Rectal smooth muscle tissue (tissue), 1 donor: ENCODE results near the gene ADCY2.

Experiments used
- H3K27ac ChIP-seq: one replicate; pipeline ENCODE4 v1.7.0; 2013; ENCODE audit warnings: low read depth, low read length, inconsistent platforms
- H3K27me3 ChIP-seq: one replicate; pipeline ENCODE4 v1.7.0; 2013; ENCODE audit warnings: low read length; ENCODE audit not compliant: control insufficient read depth, insufficient read depth
- H3K36me3 ChIP-seq: one replicate; pipeline ENCODE4 v1.7.0; 2013; ENCODE audit warnings: low read length; ENCODE audit not compliant: control insufficient read depth, insufficient read depth
- H3K4me1 ChIP-seq: one replicate; pipeline ENCODE4 v1.7.0; 2013; ENCODE audit warnings: low read length; ENCODE audit not compliant: control insufficient read depth, insufficient read depth
- H3K4me3 ChIP-seq: one replicate; pipeline ENCODE4 v1.7.0; 2013; ENCODE audit warnings: low read length
- H3K9ac ChIP-seq: one replicate; pipeline ENCODE4 v1.7.0; 2013; ENCODE audit warnings: low read length

ADCY2 gene

DNA sequence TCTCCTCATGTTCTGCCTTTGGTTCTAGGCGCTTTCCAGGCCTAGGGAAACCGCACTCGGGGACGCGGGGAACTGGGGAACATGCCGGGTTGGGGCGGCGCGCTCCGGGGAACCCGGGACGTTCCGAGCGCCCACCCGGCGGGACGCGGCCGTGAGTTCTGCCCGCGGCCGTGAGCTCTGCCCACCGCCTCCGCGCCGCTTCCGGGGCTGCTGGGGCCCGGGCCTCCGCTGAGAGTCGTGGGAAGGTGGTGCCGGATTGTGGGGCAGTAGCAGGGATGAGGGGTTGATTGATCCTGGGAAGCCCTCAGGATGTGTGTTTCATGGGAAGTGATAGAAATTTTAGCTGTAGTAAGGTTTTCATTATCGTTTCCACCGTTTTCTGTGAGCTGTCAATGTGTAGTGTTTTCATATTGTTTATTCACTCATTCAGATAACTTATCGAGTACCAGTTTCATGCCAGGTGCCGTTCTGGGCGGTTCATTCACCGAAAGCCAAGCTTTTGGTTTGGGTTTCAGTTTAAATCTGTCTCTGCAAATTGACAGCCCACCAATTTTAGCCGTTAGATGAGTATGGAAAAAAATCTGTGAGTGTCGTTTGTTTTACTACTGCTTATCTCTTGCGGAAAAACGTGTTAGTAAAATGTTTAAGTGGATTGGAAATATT is 473.7 kb downstream of the ADCY2 start:
- Histone ChIP-seq H3K27ac (peak overlapping the region; percentile 70), H3K4me3 (peak overlapping the region; percentile 84), H3K9ac (peak overlapping the region; percentile 47), H3K36me3 (no peaks in the 10 kb centered on the region), H3K27me3 (no peaks in the 10 kb centered on the region), H3K4me1 (peaks cover 12% of the 10 kb centered on the region)

DNA sequence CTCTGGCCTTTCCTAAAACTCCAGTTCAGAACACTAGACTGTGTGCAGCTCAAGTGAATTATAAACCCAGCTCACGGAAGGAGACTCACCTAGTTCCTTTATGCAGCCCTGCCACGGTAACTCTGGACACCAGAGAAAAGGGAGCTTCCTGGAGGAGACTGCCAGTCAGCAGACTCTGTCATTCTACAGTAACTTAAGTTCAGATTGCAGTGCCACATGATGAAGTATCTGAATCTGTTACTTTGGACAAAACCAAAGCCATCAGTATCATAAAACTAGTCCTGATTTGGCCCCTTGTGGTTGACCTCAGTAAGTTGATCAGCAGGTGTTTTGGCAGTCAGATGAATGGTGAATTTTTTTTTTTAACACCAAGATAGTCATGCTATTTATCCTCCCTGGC is 475.7 kb downstream of the ADCY2 start:
- Histone ChIP-seq H3K36me3 (peaks cover 5% of the 10 kb centered on the region), H3K4me3 (no peak overlapping the region), H3K27me3 (no peaks in the 10 kb centered on the region), H3K4me1 (peaks cover 12% of the 10 kb centered on the region), H3K27ac (no peak overlapping the region), H3K9ac (no peak overlapping the region)

DNA sequence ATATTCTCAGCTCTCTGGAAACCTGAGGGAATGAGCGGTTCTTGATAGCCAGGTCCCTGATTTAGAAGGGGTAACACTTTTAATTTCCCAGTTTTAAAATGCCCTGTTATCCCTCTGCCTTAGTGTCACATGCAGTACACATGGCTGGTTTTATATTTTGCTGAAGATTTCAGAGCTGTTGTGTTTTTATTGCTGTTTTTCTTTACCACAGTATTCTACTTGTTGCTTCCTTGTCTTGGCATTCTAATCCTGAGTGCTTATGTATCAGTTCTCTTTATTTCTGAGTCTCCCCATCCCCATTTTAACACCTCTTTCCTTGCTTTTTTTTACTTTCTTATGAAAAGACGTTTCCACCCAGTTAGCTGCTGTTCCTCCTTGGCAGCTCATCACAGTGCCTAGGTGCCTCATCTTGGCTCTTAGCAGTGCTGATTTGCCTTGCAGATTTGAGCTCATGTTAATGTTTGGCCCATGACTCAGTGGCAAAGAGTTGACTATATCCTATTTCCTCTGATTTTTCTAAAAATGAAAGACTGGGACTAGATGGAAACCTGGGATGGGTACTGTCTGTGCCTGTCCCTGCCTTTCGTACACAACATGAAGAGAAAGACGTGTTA is 476.7 kb downstream of the ADCY2 start:
- H3K4me1 ChIP-seq = peaks cover 12% of the 10 kb centered on the region
- H3K27me3 ChIP-seq = no peaks in the 10 kb centered on the region
- no peak overlapping the region for H3K27ac ChIP-seq
- peaks cover 5% of the 10 kb centered on the region for H3K36me3 ChIP-seq
- no peak overlapping the region for H3K9ac ChIP-seq
- no peak overlapping the region for H3K4me3 ChIP-seq

DNA sequence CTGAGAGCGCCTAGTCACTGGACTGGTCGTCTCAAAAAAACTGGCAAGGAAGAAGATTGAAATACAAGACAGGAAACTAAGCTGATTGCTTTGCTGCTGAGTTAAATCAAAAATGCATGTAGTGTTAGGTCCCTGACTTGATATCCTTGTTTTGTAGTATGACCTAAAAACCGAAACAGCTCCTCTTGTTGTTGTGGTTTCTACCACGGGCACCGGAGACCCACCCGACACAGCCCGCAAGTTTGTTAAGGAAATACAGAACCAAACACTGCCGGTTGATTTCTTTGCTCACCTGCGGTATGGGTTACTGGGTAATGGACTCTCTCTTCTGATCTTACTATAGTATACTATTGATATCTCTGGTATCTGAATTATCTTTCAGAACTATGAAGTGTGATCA is 477.3 kb downstream of the ADCY2 start:
- Histone ChIP-seq H3K4me1 (peaks cover 9% of the 10 kb centered on the region), H3K9ac (no peak overlapping the region), H3K4me3 (no peak overlapping the region), H3K36me3 (peaks cover 5% of the 10 kb centered on the region), H3K27me3 (no peaks in the 10 kb centered on the region), H3K27ac (no peak overlapping the region)

DNA sequence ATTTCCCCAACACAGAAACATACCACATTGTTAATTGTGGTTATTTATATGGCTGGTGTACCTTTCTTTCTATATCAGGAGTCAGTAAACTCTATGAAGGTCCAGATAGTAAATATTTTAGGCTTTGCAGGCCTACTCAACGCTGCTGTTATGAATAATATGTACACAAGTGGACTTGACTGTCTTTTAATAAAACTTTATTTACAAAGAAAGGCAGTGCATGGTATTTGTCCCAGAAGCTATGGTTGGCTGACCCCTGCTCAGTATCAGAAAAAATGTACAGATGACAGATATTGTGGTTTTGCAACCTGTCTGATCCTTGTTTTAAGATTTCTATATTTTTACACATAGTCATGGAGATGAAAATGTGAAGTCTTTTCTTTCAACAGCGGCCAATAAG is 478.7 kb downstream of the ADCY2 start:
- Histone ChIP-seq H3K9ac (no peak overlapping the region), H3K27ac (no peak overlapping the region), H3K4me3 (no peak overlapping the region), H3K36me3 (peaks cover 7% of the 10 kb centered on the region), H3K4me1 (peaks cover 9% of the 10 kb centered on the region), H3K27me3 (no peaks in the 10 kb centered on the region)

DNA sequence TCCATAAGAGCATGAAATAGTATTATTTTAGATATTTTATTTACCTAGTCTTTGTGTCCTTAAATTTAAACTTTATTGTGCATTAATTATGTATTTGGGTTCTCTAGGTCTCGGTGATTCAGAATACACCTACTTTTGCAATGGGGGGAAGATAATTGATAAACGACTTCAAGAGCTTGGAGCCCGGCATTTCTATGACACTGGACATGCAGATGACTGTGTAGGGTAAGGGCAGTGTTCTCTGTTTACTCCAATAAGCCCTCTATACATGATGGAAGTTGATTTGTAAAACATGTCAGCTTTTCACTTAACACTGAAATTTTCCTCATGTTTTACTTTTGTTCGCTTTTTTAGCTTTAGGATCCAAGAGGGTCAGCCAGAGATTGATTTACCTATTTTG is 479.2 kb downstream of the ADCY2 start:
- Histone ChIP-seq H3K27me3 (no peaks in the 10 kb centered on the region), H3K27ac (no peak overlapping the region), H3K4me3 (no peak overlapping the region), H3K4me1 (peaks cover 5% of the 10 kb centered on the region), H3K36me3 (peaks cover 9% of the 10 kb centered on the region), H3K9ac (no peak overlapping the region)

DNA sequence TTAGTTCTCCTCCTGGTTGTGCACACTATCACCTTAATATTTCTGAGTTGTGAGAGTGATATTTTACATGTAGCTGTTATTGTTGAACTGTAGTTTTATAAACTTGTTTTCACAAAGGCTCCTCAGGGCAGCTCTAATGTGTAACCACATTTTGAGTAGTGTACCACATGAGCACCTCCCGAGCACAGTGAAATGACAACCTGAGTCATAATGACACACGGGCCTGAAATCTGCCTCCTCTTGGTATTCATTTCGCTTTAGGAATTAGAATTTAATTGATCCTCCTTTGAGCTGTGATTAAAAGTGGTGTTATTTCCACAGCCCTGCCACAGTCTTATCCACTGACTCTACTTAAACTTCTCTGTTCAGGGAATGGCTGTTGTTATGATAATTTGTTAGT is 480.9 kb downstream of the ADCY2 start:
- H3K4me3 ChIP-seq = no peak overlapping the region
- H3K27ac ChIP-seq = no peak overlapping the region
- H3K27me3 ChIP-seq = no peaks in the 10 kb centered on the region
- peaks cover 17% of the 10 kb centered on the region for H3K36me3 ChIP-seq
- no peak overlapping the region for H3K9ac ChIP-seq
- H3K4me1 ChIP-seq = no peaks in the 10 kb centered on the region

DNA sequence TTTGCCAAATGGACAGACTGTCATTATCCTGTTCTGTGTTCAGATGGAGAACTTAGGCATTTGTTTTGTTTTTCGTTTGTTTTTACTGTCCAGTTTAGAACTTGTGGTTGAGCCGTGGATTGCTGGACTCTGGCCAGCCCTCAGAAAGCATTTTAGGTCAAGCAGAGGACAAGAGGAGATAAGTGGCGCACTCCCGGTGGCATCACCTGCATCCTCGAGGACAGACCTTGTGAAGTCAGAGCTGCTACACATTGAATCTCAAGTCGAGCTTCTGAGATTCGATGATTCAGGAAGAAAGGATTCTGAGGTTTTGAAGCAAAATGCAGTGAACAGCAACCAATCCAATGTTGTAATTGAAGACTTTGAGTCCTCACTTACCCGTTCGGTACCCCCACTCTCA is 481.9 kb downstream of the ADCY2 start:
- H3K36me3 ChIP-seq = peaks cover 21% of the 10 kb centered on the region
- no peaks in the 10 kb centered on the region for H3K4me1 ChIP-seq
- H3K27ac ChIP-seq = no peak overlapping the region
- no peak overlapping the region for H3K4me3 ChIP-seq
- H3K27me3 ChIP-seq = no peaks in the 10 kb centered on the region
- H3K9ac ChIP-seq = no peak overlapping the region

DNA sequence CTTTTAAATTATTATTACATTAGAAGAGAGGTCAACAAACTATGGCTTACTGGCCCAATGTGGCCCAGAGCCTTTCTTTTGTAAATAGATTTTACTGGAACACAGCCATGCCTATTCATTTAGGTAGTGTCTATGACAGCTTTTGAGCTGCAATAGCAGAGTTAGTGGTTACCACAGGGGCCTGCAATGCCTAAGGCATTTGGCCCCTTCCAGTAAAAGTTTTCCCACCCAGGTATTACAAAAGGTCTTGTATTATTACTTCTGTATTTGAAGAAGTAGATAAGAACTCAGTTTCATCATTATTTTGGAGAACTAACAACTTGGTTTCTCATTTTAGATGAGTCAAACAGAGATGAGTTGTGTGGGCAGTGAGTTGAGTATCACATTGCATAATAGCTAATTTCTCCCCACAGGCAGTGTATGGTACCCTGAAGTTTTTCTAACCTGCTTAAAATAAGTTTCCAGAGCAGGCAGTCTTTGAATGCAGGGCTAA is 482.5 kb downstream of the ADCY2 start:
- no peaks in the 10 kb centered on the region for H3K27me3 ChIP-seq
- peaks cover 24% of the 10 kb centered on the region for H3K36me3 ChIP-seq
- H3K27ac ChIP-seq = no peak overlapping the region
- H3K9ac ChIP-seq = no peak overlapping the region
- no peak overlapping the region for H3K4me3 ChIP-seq
- no peaks in the 10 kb centered on the region for H3K4me1 ChIP-seq
